ENCODE measurements around the gene ANAPC16. TPM values are rescaled to one million over a fixed set of nuclear protein-coding genes. Genes with fewer than 3 reads are reported as not detected.
"Not testable (repeated sequence)": the region's sequence is repeated elsewhere in the genome, so short reads cannot be mapped to it uniquely, and the experiment has no call there.

Gene ANAPC16
- total RNA-seq, 1 donor from 2014 or later = 37.0 TPM

DNA sequence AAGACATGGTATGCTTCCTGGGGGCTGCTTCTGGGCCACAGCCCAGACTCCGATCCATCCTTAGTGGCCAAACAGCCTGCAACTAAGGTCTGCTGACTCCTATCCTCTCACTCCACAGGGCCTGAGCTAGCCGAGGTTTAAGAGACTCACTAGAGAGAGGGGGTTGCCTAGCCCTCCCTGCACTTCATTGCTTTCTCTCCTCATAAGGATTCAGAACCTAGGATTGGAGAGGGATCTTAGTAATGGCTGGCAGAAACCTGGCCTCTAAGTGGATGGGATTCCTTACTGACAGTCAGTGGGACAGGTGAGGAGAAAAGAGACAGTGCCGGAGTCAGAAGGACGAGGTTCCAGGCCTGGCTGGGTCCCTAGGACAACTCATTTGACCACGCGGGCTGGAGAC is 49.7 kb downstream of the ANAPC16 start:
- no peak for DNase-seq
- TF ChIP-seq, protein P1, sequence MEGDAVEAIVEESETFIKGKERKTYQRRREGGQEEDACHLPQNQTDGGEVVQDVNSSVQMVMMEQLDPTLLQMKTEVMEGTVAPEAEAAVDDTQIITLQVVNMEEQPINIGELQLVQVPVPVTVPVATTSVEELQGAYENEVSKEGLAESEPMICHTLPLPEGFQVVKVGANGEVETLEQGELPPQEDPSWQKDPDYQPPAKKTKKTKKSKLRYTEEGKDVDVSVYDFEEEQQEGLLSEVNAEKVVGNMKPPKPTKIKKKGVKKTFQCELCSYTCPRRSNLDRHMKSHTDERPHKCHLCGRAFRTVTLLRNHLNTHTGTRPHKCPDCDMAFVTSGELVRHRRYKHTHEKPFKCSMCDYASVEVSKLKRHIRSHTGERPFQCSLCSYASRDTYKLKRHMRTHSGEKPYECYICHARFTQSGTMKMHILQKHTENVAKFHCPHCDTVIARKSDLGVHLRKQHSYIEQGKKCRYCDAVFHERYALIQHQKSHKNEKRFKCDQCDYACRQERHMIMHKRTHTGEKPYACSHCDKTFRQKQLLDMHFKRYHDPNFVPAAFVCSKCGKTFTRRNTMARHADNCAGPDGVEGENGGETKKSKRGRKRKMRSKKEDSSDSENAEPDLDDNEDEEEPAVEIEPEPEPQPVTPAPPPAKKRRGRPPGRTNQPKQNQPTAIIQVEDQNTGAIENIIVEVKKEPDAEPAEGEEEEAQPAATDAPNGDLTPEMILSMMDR (IDR thresholded peaks at IDR 0.05; ENCODE audit: partially characterized antibody, unreplicated experiment) = no peak
- H3K27me3 Mint-ChIP-seq (ENCODE audit: unreplicated experiment) = peaks cover 1% of the 10 kb centered on the region
- no peak overlapping the region for H3K27ac Mint-ChIP-seq (ENCODE audit: unreplicated experiment)
- peaks cover 13% of the 10 kb centered on the region for H3K4me1 Mint-ChIP-seq (ENCODE audit: low read depth, unreplicated experiment)
- H3K9me3 Mint-ChIP-seq (ENCODE audit: unreplicated experiment) = peaks cover 8% of the 10 kb centered on the region
- H3K4me3 Mint-ChIP-seq (ENCODE audit: unreplicated experiment) = no peak overlapping the region
- H3K36me3 Mint-ChIP-seq (ENCODE audit: unreplicated experiment) = no peaks in the 10 kb centered on the region

DNA sequence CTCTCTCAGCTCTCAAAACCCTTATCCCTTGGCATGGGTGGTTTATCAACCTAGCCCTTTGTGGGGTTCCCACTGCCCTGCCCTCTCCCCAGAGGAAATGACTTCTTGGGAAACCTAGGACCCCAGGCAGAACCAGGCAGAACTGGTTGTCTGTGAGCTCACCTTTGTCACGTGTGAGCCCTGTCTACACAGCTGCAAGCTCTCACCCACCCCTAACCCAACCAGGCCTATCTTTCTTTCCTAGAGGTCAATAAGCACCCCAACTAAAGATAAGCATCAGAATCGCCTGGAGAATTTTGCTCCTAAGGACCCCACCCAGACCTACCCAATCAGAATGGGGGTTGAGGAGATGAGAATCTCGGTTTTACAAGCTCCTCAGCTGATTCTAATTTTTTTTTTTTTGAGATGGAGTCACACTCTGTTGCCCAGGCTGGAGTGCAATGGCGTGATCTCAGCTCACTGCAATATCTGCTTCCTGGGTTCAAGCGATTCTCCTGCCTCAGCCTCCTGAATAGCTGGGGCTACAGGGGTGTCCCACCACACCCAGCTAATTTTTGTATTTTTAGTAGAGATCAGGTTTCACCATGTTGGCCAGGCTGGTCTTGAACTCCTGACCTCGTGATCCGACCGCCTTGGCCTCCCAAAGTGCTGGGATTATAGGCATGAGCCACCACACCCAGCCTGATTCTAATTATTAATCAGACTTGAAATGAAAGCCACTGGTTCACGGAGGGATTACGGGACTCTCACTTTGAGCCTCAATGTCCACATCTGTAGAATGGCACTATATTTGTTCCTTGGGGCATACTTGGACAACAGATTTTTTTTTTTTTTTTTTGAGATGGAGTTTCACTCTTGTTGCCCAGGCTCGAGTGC is 50.4 kb downstream of the ANAPC16 start:
- H3K36me3 Mint-ChIP-seq (ENCODE audit: unreplicated experiment) = no peaks in the 10 kb centered on the region
- TF ChIP-seq, protein P1 (IDR thresholded peaks at IDR 0.05; ENCODE audit: partially characterized antibody, unreplicated experiment) = no peak
- no peak for DNase-seq
- peaks cover 5% of the 10 kb centered on the region for H3K9me3 Mint-ChIP-seq (ENCODE audit: unreplicated experiment)
- no peak overlapping the region for H3K4me3 Mint-ChIP-seq (ENCODE audit: unreplicated experiment)
- peaks cover 1% of the 10 kb centered on the region for H3K27me3 Mint-ChIP-seq (ENCODE audit: unreplicated experiment)
- H3K27ac Mint-ChIP-seq (ENCODE audit: unreplicated experiment) = no peak overlapping the region
- H3K4me1 Mint-ChIP-seq (ENCODE audit: low read depth, unreplicated experiment) = peaks cover 16% of the 10 kb centered on the region

DNA sequence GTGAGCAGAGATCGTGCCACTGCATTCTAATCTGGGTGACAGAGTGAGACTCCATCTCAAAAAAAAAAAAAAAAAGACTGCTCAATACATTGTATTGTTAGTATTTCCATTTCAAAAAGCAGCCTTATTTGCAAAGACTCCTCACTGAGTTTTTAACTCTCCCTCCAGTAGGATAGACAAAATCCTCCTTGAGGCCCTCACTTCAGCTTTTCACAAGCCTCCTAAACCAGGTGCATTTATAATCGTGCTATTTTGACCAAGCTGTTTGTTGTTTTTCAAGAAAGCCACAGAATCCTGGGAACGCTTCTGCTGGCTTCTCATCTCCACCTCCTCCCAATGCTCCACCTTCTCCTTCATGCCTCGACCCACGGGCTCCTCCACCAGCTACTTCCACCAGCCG is 51.6 kb downstream of the ANAPC16 start:
- TF ChIP-seq, protein P1 (IDR thresholded peaks at IDR 0.05; ENCODE audit: partially characterized antibody, unreplicated experiment) = no peak
- Mint-ChIP-seq H3K4me3 (ENCODE audit: unreplicated experiment) (no peak overlapping the region), H3K9me3 (ENCODE audit: unreplicated experiment) (peaks cover 8% of the 10 kb centered on the region), H3K4me1 (ENCODE audit: low read depth, unreplicated experiment) (peaks cover 13% of the 10 kb centered on the region), H3K27ac (ENCODE audit: unreplicated experiment) (no peak overlapping the region), H3K36me3 (ENCODE audit: unreplicated experiment) (no peaks in the 10 kb centered on the region), H3K27me3 (ENCODE audit: unreplicated experiment) (peaks cover 1% of the 10 kb centered on the region)
- DNase-seq = no peak

DNA sequence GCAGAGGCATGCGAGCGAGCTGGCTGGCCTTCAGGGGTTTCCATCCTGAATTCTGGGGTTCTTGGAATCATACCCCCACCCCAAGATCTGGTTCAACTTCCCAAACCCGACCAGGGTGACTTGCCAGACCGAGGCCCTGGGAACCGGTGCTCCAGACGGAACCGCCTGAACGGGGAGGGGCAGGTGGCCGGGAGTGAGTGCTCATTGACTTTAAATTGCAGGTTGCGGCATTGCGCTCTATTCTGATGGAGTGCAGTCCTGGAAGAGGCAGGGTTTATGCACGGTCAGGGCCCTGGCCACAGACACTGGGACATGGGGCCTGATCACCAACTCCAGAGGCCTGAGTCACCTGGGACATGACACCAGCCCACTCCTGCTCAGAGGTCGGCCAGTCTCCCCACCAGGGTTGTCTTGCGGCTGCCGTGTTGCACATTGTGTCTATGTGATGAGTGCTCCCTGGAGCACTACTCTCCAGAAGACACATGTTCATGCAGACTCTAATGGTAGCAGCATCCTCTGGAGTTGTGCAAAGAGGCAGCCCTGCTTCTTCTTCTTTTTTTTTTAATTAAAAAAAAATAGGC is 52.1 kb downstream of the ANAPC16 start:
- Mint-ChIP-seq H3K27ac (ENCODE audit: unreplicated experiment) (no peak overlapping the region), H3K9me3 (ENCODE audit: unreplicated experiment) (peaks cover 12% of the 10 kb centered on the region), H3K4me3 (ENCODE audit: unreplicated experiment) (no peak overlapping the region), H3K27me3 (ENCODE audit: unreplicated experiment) (peaks cover 3% of the 10 kb centered on the region), H3K36me3 (ENCODE audit: unreplicated experiment) (no peaks in the 10 kb centered on the region), H3K4me1 (ENCODE audit: low read depth, unreplicated experiment) (peaks cover 17% of the 10 kb centered on the region)
- no peak for DNase-seq
- TF ChIP-seq, protein P1 (IDR thresholded peaks at IDR 0.05; ENCODE audit: partially characterized antibody, unreplicated experiment) = no peak

DNA sequence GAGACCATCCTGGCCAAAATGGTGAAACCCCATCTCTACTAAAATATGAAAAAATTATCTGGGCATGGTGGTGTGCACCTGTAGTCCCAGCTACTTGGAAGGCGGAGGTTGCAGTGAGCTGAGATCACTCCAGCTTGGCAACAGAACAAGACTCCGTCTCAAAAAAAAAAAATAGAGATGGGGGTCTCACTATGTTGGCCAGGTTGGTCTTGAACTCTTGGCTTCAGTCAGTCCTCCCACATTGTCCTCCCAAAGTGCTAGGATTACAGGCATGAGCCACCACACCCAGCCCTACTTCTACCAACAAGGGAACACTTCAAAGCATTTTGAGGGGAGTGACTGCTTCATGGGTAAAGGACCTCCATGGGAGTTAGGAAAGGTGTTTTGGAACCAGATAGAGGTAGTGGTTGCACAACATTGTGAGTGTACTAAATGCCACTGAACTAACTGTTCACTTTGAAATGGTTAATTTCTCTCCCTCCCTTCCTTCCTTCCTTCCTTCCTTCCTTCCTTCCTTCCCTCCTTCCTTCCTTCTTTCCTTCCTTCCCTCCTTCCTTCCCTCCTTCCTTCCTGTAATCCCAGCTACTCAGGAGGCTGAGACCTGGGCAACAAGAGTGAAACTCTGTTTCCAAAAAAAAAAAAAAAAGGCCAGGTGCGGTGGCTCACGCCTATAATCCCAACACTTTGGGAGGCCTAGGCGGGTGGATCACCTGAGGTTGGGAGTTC is 52.8 kb downstream of the ANAPC16 start:
- H3K27me3 Mint-ChIP-seq (ENCODE audit: unreplicated experiment); H3K27ac Mint-ChIP-seq (ENCODE audit: unreplicated experiment); DNase-seq; H3K36me3 Mint-ChIP-seq (ENCODE audit: unreplicated experiment); H3K4me3 Mint-ChIP-seq (ENCODE audit: unreplicated experiment): not testable (repeated sequence)
- peaks cover 17% of the 10 kb centered on the region for H3K4me1 Mint-ChIP-seq (ENCODE audit: low read depth, unreplicated experiment)
- H3K9me3 Mint-ChIP-seq (ENCODE audit: unreplicated experiment) = peaks cover 15% of the 10 kb centered on the region

All from glutamatergic neuron (in vitro differentiated cells).